Thymus (tissue), 14 donors: Measurements from ENCODE around the gene BTNL3. TPM values are rescaled to one million over a fixed set of nuclear protein-coding genes. Genes with fewer than 3 reads are reported as not detected.

Experiments
- DNase-seq, 9 donors: peaks; one replicate each; pipeline ENCODE4 v3.0.0-alpha.2; 2013; ENCODE audit warnings: low spot score in 9 of 9, low read depth in 6 of 9, missing footprints in 1 of 9
- H3K27ac ChIP-seq, 2 donors: one replicate each; pipeline ENCODE4 v1.5.1; 2013; ENCODE audit warnings: control low read depth in 1 of 2, low read depth in 1 of 2, low read length in 1 of 2, mild to moderate bottlenecking in 1 of 2, moderate library complexity in 1 of 2
- H3K27me3 ChIP-seq, 2 donors: one replicate each; pipeline ENCODE4 v1.5.1; 2013; ENCODE audit warnings: low read length in 1 of 2; ENCODE audit not compliant: control insufficient read depth in 2 of 2, insufficient read depth in 1 of 2
- H3K36me3 ChIP-seq, 2 donors: one replicate each; pipeline ENCODE4 v1.5.1; 2013; ENCODE audit warnings: low read length in 1 of 2, mild to moderate bottlenecking in 1 of 2, moderate library complexity in 1 of 2; ENCODE audit not compliant: control insufficient read depth in 2 of 2, insufficient read depth in 2 of 2
- H3K4me1 ChIP-seq, 2 donors: one replicate each; pipeline ENCODE4 v1.5.1; 2013; ENCODE audit warnings: low read length in 2 of 2; ENCODE audit not compliant: control insufficient read depth in 2 of 2, insufficient read depth in 2 of 2
- H3K4me3 ChIP-seq, 2 donors: one replicate each; pipeline ENCODE4 v1.5.1; 2013; ENCODE audit warnings: low read length in 2 of 2, control low read depth in 1 of 2, mild to moderate bottlenecking in 1 of 2
- H3K9me3 ChIP-seq, 2 donors: one replicate each; pipeline ENCODE4 v1.5.1; 2013; ENCODE audit warnings: low read length in 1 of 2, mild to moderate bottlenecking in 1 of 2; ENCODE audit not compliant: control insufficient read depth in 2 of 2, insufficient read depth in 1 of 2
- WGBS: extraction: QIAGEN DNeasy Blood & Tissue Kit; methylation state at CpG from one replicate; pipeline ENCODE4 v1.1.7; 2013; 5-methylcytosine and 5-hydroxymethylcytosine counted together
- long read RNA-seq, 10 donors: transcript quantifications; one replicate each; lab custom pipeline, GENCODE V29; 2026
- polyA plus RNA-seq: library from polyadenylated mRNA; stranded (reverse); fragments of 200-250 nt; gene quantifications from one replicate; pipeline ENCODE4 v1.2.3, GENCODE V29; 2013
- total RNA-seq: library from RNA; stranded (reverse); fragments of 120-200 nt; gene quantifications from one replicate; pipeline ENCODE4 v1.2.4, GENCODE V29; 2013
- donor health status: healthy.

The BTNL3 gene
- not detected for total RNA-seq
- 0.14 TPM for polyA plus RNA-seq
- long read RNA-seq, donor 1 = 0 reads
- long read RNA-seq, donor 2 = 0 reads
- long read RNA-seq, donor 3 = 0 reads
- long read RNA-seq, donor 4 = 0 reads
- long read RNA-seq, donor 5 = 0 reads
- long read RNA-seq, donor 6 = 0 reads
- long read RNA-seq, donor 7 = 0 reads
- long read RNA-seq, donor 8 = 0 reads
- long read RNA-seq, donor 9 = 0 reads
- long read RNA-seq, donor 10 = 0 reads

DNA sequence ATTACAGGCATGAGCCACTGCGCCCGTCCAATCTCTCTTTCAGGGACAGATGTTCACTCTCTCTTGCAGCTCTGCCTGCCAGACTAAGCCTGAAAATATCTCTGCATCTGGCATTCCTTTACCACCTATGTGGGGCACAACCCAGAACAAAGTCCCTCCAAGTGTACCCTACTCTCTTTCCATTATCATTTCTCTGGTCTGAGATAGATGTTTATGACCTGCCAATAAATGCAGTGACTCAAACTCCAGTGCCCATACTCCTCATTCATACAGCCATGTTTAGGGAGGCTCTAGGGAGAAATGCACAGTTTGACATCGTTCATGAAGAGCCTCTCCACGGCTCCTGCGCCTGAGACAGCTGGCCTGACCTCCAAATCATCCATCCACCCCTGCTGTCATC, at the start of gene BTNL3:
Gene BTNL3 (plus strand): TSS at position 255 of the 400 bp plus-strand sequence. CDS start 183 bp downstream, outside the sequence.
- Histone ChIP-seq H3K27ac (no peak within 1 kb of the TSS), H3K9me3 (no peaks in the 10 kb centered on the region), H3K4me1 (no peaks in the 10 kb centered on the region), H3K27me3 (peaks cover 0 to 7% of the 10 kb centered on the region in 2 donors), H3K4me3 (no peak within 1 kb of the TSS), H3K36me3 (no peaks in the 10 kb centered on the region)
- DNase-seq = no peak
- 94% methylated on average over 5 of the region's 5 CpGs for WGBS

GRCh38 chr5:180950291-180950949, 38.2 kb upstream of the BTNL3 start:
- no peak for DNase-seq
- H3K4me3 ChIP-seq = no peak overlapping the region
- H3K36me3 ChIP-seq = no peaks in the 10 kb centered on the region
- no peaks in the 10 kb centered on the region for H3K9me3 ChIP-seq
- H3K27me3 ChIP-seq = no peaks in the 10 kb centered on the region
- no peak overlapping the region for H3K27ac ChIP-seq
- H3K4me1 ChIP-seq = no peaks in the 10 kb centered on the region
- WGBS = 92% methylated on average over 6 of the region's 6 CpGs

DNA sequence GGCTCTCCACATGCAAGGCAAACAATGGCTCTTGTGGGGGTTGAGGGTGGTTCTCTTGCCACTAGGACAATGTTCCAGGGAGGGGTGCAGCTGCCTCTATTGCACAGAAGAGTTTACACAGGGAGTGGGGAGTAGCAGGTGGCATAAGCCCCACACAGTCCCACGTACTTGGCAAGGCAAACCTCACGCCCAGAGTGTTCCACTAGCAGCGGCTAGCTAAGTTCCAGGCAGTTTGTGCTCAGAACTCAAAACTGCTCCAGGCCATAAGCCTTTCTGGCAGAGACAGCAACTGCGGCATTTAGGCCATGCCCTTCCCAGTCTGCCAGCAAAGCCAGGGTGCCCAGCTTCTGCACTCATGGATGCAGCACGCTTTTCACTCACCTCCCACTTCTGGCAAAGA, 29.0 kb upstream of the BTNL3 start:
- H3K27me3 ChIP-seq = no peaks in the 10 kb centered on the region
- no peak for DNase-seq
- 57% methylated on average over 5 of the region's 5 CpGs for WGBS

DNA sequence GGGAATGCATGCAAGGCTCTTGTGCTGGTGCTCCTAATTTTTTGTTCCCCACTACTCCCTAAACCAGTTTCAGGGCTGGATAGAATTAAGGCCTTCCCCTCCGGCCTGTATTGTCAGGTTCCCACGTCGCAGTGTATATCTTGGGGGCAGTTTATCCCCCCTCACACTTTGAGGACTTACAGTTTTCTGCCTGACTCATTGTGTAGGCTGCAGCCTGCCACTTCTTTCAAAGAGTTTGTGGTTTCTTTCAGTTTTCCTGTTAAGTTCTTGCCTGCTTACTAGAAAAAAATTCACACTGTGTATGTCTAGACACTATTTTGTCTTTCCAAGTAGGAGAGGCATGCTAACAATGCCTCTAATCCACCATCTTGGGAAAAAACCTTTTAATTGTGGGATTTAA, 28.4 kb upstream of the BTNL3 start:
- Histone ChIP-seq H3K27me3 (no peaks in the 10 kb centered on the region), H3K36me3 (no peaks in the 10 kb centered on the region), H3K4me3 (no peak overlapping the region), H3K27ac (peak overlapping the region in 1 of 2 donors; percentile 20), H3K9me3 (no peaks in the 10 kb centered on the region), H3K4me1 (peaks cover 0 to 11% of the 10 kb centered on the region in 2 donors)
- peak in 3 of 9 donors; percentile 7 to 55 (median 23) for DNase-seq
- 2% methylated on average over 3 of the region's 3 CpGs for WGBS

More for the DNA sequence above, 29.0 kb upstream of the BTNL3 start:
- no peaks in the 10 kb centered on the region for H3K36me3 ChIP-seq
- H3K9me3 ChIP-seq = no peaks in the 10 kb centered on the region
- peaks cover 0 to 11% of the 10 kb centered on the region in 2 donors for H3K4me1 ChIP-seq
- H3K27ac ChIP-seq = no peak overlapping the region
- no peak overlapping the region for H3K4me3 ChIP-seq

DNA sequence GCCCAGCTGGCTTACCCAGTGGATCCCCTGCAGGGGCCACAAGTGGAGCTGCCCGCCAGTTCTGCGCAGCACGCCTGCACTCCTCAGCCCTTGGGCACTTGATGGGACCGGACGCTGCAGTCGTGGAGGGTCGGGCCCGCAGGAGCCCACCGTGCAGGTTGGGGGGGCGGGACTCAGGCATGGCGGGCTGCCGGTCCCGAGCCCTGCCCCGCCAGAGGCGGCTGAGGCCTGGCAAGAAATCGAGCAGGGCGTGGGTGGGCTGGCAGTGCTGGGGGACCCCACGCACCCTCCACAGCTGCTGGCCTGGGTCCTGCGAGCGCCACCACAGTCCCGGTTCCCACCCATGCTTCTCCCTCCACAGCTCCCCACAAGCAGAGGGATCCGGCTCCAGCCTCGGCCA, 19.2 kb upstream of the BTNL3 start:
- DNase-seq = no peak
- no peak overlapping the region for H3K27ac ChIP-seq
- 98% methylated on average over 22 of the region's 23 CpGs for WGBS
- no peak overlapping the region for H3K4me3 ChIP-seq
- H3K9me3 ChIP-seq = peaks cover 0 to 10% of the 10 kb centered on the region in 2 donors
- H3K4me1 ChIP-seq = no peaks in the 10 kb centered on the region
- H3K36me3 ChIP-seq = no peaks in the 10 kb centered on the region
- H3K27me3 ChIP-seq = no peaks in the 10 kb centered on the region

- H3K27ac ChIP-seq = no peak overlapping the region
- H3K36me3 ChIP-seq = no peaks in the 10 kb centered on the region
- 95% methylated on average over 31 of the region's 31 CpGs for WGBS
- H3K4me3 ChIP-seq = no peak overlapping the region
- peaks cover 0 to 10% of the 10 kb centered on the region in 2 donors for H3K9me3 ChIP-seq
- H3K27me3 ChIP-seq = no peaks in the 10 kb centered on the region
- DNase-seq = no peak
- no peaks in the 10 kb centered on the region for H3K4me1 ChIP-seq
These were observed 18.3 kb upstream of the BTNL3 start for GRCh38 chr5:180970336-180970735.

GRCh38 chr5:180970875-180971274, 17.8 kb upstream of the BTNL3 start:
- peaks cover 0 to 10% of the 10 kb centered on the region in 2 donors for H3K9me3 ChIP-seq
- no peak overlapping the region for H3K27ac ChIP-seq
- H3K4me1 ChIP-seq = no peaks in the 10 kb centered on the region
- DNase-seq = no peak
- H3K27me3 ChIP-seq = no peaks in the 10 kb centered on the region
- no peak overlapping the region for H3K4me3 ChIP-seq
- WGBS = 90% methylated on average over 4 of the region's 4 CpGs
- H3K36me3 ChIP-seq = no peaks in the 10 kb centered on the region

DNA sequence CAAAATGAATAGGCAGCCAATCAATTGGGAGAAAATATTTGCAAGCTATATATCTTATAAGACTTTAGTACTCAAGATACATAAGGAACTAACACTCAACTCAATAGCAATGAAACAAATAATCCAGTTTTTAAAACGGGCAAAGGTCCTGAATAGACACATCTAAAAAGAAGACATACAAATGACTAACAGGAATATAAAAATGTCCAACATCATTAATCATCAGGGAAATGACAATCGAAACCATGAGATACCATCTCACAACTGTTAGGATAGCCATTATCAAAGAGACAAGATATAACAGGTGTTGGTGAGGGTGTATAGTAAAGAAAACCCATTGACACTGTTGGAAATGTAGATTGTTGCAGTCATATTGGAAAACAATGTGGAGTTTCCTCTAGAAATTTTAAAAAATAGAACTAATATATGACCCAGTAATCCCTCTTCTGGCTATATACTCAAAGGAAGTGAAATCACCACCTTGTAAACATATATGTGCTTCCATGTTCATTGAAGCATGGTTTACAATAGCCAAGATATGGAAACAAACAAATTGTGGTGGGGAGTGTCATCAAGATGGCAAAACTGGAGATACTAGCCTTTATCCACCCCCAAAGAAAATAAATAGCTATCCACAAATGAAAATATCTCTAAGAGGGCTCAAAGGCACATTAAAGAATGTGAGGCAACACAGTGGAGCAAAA, 13.9 kb upstream of the BTNL3 start:
- no peak for DNase-seq
- no peak overlapping the region for H3K27ac ChIP-seq
- no peaks in the 10 kb centered on the region for H3K4me1 ChIP-seq
- H3K36me3 ChIP-seq = no peaks in the 10 kb centered on the region
- peaks cover 0 to 5% of the 10 kb centered on the region in 2 donors for H3K9me3 ChIP-seq
- H3K27me3 ChIP-seq = no peaks in the 10 kb centered on the region
- no peak overlapping the region for H3K4me3 ChIP-seq
- WGBS = 46% methylated on average over 2 of the region's 2 CpGs

- Histone ChIP-seq H3K9me3 (no peaks in the 10 kb centered on the region), H3K36me3 (no peaks in the 10 kb centered on the region), H3K4me3 (no peak overlapping the region), H3K27me3 (no peaks in the 10 kb centered on the region), H3K4me1 (no peaks in the 10 kb centered on the region), H3K27ac (no peak overlapping the region)
- WGBS = 82% methylated on average over 2 of the region's 2 CpGs
- peak in 1 of 9 donors; percentile 10 for DNase-seq
These were observed 13.3 kb upstream of the BTNL3 start for GRCh38 chr5:180975338-180975737.
